Ovary (tissue), 3 donors: ENCODE data around the gene GPR137B.

ENCODE experiments used
- CTCF ChIP-seq, 3 donors: fragments of 450-650 bp in 2 of 3; fragments of 200-600 bp in 1 of 3; IDR thresholded peaks; one replicate each; pipeline versions ENCODE4 v1.5.1 to v1.8.0; 2016 to 2022; ENCODE audit warnings: antibody characterized with exemption in 3 of 3, mild to moderate bottlenecking in 1 of 3
- EP300 ChIP-seq: sonication (generic); formaldehyde crosslinking; IDR thresholded peaks from one replicate; pipeline ENCODE4 v1.6.1; 2017; ENCODE audit warnings: antibody characterized with exemption
- POLR2A ChIP-seq: fragments of 450-650 bp; IDR thresholded peaks from one replicate; pipeline ENCODE4 v1.6.1; 2017; ENCODE audit warnings: antibody characterized with exemption, mild to moderate bottlenecking, moderate library complexity
- donor health status: DM: no; HTN: no; CAD: no.

- TF ChIP-seq CTCF (IDR thresholded peaks at IDR 0.05) (no peak), EP300 (no peak), POLR2A (no peak)
These were observed 39.3 kb upstream of the GPR137B start for GRCh38 chr1:236103059-236103458.
